Activated T-cell treated with anti-CD3 and anti-CD28 coated beads, Interleukin-2, amount 50 U/mL, for 4 hours (primary cell): Measurements from ENCODE around the gene TMPRSS11F. TPM values are rescaled to one million over a fixed set of nuclear protein-coding genes. Genes with fewer than 3 reads are reported as not detected.
A peak's percentile ranks its signal among the peaks of the same experiment; 100 is the strongest.
"Not testable (repeated sequence)": the region's sequence is repeated elsewhere in the genome, so short reads cannot be mapped to it uniquely, and the experiment has no call there.

ENCODE experiments used
- ATAC-seq, 2 donors: fragments of 200-7000 bp; cut with Tn5 transposase; one replicate each; pipeline ENCODE4 v1.10.0; 2021
- DNase-seq: peaks from one replicate; pipeline ENCODE4 v3.0.0-alpha.2; 2020
- H3K27me3 Mint-ChIP-seq: one replicate; pipeline ENCODE4 v1.8.0; 2021; ENCODE audit warnings: low read depth, mixed read lengths
- H3K36me3 Mint-ChIP-seq: one replicate; pipeline ENCODE4 v1.8.0; 2022; ENCODE audit warnings: mixed read lengths; ENCODE audit not compliant: insufficient read depth
- H3K4me1 Mint-ChIP-seq: one replicate; pipeline ENCODE4 v1.8.0; 2021; ENCODE audit warnings: low read depth, mixed read lengths
- H3K4me3 Mint-ChIP-seq: one replicate; pipeline ENCODE4 v1.8.0; 2021; ENCODE audit warnings: mild to moderate bottlenecking, moderate library complexity, mixed read lengths
- H3K9me3 Mint-ChIP-seq: one replicate; pipeline ENCODE4 v1.8.0; 2021; ENCODE audit warnings: mixed read lengths
- total RNA-seq, 3 donors: library from RNA; stranded (reverse); gene quantifications; one replicate each; pipeline ENCODE4 v1.2.1, GENCODE V29; 2021

TMPRSS11F gene
- total RNA-seq = not detected

GRCh38 chr4:68129793-68130192, at the start of gene TMPRSS11F:
Gene TMPRSS11F, minus strand, starts transcription at chr4:68129869. Its CDS starts 49 bp downstream, at chr4:68129820.
- ATAC-seq (no peak), DNase-seq (no peak)
- H3K36me3 Mint-ChIP-seq = no peaks in the 10 kb centered on the region
- no peak within 1 kb of the TSS for H3K4me3 Mint-ChIP-seq
- H3K9me3 Mint-ChIP-seq = peaks cover 13% of the 10 kb centered on the region
- no peaks in the 10 kb centered on the region for H3K4me1 Mint-ChIP-seq
- no peaks in the 10 kb centered on the region for H3K27me3 Mint-ChIP-seq

DNA sequence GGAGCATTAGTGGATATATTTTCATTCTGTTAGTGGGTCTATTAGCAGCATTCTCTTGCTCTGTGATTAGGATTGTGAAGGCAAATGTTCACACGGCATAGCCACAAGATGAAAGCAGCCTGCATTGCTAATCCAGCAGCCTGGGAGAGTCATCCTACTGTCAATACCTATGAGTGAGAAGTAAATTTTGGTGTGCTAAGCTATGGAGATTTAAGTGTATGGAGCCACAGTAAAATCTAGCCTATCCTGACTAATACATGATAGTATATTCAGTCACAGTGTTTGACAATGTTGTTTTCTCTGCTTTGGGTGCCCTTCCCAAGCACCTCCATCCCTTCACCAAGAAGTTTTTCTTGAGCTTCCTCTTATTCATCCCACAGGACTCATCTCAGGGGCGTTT, 47.2 kb upstream of the TMPRSS11F start:
- no peaks in the 10 kb centered on the region for H3K36me3 Mint-ChIP-seq
- no peak for DNase-seq
- no peaks in the 10 kb centered on the region for H3K9me3 Mint-ChIP-seq
- H3K4me1 Mint-ChIP-seq = no peaks in the 10 kb centered on the region
- H3K27me3 Mint-ChIP-seq = peaks cover 3% of the 10 kb centered on the region
- H3K4me3 Mint-ChIP-seq = no peak overlapping the region
- no peak for ATAC-seq

GRCh38 chr4:68176500-68176899, 46.8 kb upstream of the TMPRSS11F start:
- peaks cover 6% of the 10 kb centered on the region for H3K27me3 Mint-ChIP-seq
- no peaks in the 10 kb centered on the region for H3K9me3 Mint-ChIP-seq
- no peak for DNase-seq
- no peak for ATAC-seq
- H3K4me1 Mint-ChIP-seq = no peaks in the 10 kb centered on the region
- no peaks in the 10 kb centered on the region for H3K36me3 Mint-ChIP-seq
- H3K4me3 Mint-ChIP-seq = no peak overlapping the region

DNA sequence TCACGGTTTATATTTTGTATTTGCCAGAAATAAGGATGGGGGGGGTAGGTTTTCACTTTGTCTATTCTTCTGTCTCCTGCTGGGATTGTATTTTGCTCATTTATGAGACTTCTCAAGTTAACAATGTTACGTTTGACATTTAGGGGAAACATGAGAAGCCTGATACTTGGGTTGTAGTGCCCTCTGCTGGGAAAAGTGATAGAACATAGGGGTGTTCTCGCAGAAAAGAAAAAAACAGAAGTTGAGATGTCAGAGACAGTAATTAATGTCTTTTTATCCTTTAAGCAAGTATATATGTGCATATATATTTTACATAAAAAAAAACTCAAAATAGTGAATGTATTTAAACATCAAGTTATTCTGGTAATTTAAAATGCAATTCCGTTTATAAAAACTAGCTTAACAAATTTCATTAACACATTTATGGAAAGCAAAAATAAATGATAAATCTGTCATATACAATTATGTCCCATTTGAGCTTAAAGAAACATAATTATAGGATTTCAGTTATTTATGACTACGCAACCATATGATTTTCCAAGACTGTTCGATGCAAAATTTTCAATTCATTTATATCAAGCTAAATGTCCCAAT, 46.0 kb upstream of the TMPRSS11F start:
- Mint-ChIP-seq H3K4me3 (no peak overlapping the region), H3K27me3 (peaks cover 6% of the 10 kb centered on the region), H3K36me3 (no peaks in the 10 kb centered on the region), H3K4me1 (no peaks in the 10 kb centered on the region), H3K9me3 (no peaks in the 10 kb centered on the region)
- DNase-seq (no peak), ATAC-seq (no peak)

DNA sequence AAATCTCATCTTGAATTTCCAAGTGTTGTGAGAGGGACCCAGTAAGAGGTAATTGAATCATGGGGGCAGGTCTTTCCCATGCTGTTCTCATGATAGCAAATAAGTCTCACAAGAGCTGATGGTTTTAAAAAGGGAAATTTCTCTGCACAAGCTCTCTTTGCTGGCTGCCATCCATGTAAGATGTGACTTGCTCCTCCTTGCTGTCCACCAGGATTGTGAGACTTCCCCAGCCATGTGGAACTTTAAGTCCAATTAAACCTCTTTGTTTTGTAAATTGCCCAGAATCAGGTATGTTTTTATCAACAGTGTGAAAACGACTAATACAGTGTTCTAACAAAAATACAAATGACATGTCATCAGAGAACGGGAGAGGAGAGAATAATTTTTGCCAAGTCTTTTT, 44.7 kb upstream of the TMPRSS11F start:
- DNase-seq, H3K36me3 Mint-ChIP-seq, H3K9me3 Mint-ChIP-seq, H3K27me3 Mint-ChIP-seq, ATAC-seq, H3K4me3 Mint-ChIP-seq, H3K4me1 Mint-ChIP-seq: not testable (repeated sequence)

DNA sequence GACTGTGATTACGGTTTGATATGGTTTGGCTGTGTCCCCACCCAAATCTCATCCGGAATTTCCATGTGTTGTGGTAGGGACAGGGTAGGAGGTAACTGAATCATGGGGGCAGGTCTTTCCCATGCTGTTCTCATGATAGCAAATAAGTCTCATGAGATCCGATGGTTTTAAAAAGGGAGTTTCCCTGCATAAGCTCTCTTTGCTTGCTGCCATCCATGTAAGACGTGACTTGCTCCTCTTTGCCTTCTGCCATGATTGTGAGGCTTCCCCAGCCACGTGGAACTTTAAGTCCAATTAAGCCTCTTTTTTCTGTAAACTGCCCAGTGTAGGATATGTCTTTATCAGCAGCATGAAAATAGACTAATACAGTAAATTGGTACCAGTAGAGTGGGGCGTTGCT, 42.5 kb upstream of the TMPRSS11F start:
- not testable (repeated sequence) for H3K27me3 Mint-ChIP-seq, DNase-seq, H3K4me3 Mint-ChIP-seq, H3K4me1 Mint-ChIP-seq, H3K9me3 Mint-ChIP-seq, ATAC-seq, H3K36me3 Mint-ChIP-seq

DNA sequence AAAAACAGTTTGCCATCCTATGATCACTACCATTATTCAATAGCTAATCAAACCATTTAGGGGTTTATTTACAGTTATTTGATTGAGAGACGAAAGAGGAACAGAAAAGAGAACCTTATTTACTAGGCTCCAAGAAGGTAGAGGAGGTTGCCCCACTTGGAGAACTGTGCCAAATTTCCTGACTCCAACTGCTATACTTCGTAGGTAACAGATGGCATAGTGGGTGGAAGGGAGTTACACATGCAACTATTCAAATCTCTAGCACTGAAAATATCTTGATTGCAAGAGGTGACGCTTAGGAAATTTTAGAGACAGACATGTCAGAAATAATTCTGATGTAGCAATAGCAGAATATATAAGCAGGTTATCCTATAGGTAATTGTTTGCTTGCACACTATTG, 38.0 kb upstream of the TMPRSS11F start:
- Mint-ChIP-seq H3K36me3 (no peaks in the 10 kb centered on the region), H3K9me3 (no peaks in the 10 kb centered on the region), H3K27me3 (peaks cover 5% of the 10 kb centered on the region), H3K4me1 (no peaks in the 10 kb centered on the region), H3K4me3 (no peak overlapping the region)
- DNase-seq = no peak
- no peak for ATAC-seq

- no peaks in the 10 kb centered on the region for H3K9me3 Mint-ChIP-seq
- no peak for ATAC-seq
These were observed 37.5 kb upstream of the TMPRSS11F start for GRCh38 chr4:68167166-68167565.

GRCh38 chr4:68163754-68164153, 34.1 kb upstream of the TMPRSS11F start:
- Mint-ChIP-seq H3K36me3 (no peaks in the 10 kb centered on the region), H3K9me3 (no peaks in the 10 kb centered on the region), H3K4me1 (no peaks in the 10 kb centered on the region), H3K4me3 (no peak overlapping the region), H3K27me3 (peaks cover 4% of the 10 kb centered on the region)
- DNase-seq (no peak), ATAC-seq (no peak)

More at GRCh38 chr4:68167166-68167565, 37.5 kb upstream of the TMPRSS11F start:
- no peaks in the 10 kb centered on the region for H3K4me1 Mint-ChIP-seq
- no peak overlapping the region for H3K4me3 Mint-ChIP-seq
- DNase-seq = no peak
- no peaks in the 10 kb centered on the region for H3K36me3 Mint-ChIP-seq
- H3K27me3 Mint-ChIP-seq = peaks cover 5% of the 10 kb centered on the region

GRCh38 chr4:68162196-68162595, 32.5 kb upstream of the TMPRSS11F start:
- Mint-ChIP-seq H3K4me3 (no peak overlapping the region), H3K4me1 (no peaks in the 10 kb centered on the region), H3K36me3 (no peaks in the 10 kb centered on the region), H3K9me3 (no peaks in the 10 kb centered on the region), H3K27me3 (peaks cover 4% of the 10 kb centered on the region)
- DNase-seq (no peak), ATAC-seq (no peak)

DNA sequence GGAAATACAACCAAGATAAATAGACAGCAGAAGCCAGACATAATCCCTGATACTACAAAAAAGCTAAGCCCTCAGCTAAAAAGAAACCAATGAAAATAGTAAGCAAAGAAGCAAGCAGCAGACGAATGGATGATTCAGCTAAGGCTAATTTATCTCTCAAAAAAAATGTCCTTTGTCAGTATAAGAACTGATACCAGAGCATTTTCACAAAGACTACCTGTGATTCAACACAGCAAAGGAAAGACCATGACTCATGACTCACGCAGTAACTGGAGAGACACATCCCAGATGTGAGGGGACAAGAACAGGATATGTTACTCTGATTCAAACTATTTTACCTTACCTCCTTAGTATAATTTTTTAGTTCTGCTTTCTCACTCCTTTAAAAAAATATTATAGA, 22.7 kb upstream of the TMPRSS11F start:
- Mint-ChIP-seq H3K4me1 (no peaks in the 10 kb centered on the region), H3K27me3 (peaks cover 4% of the 10 kb centered on the region), H3K36me3 (no peaks in the 10 kb centered on the region), H3K4me3 (no peak overlapping the region), H3K9me3 (no peaks in the 10 kb centered on the region)
- DNase-seq = no peak
- ATAC-seq = peak; percentile 27 to 48

- no peak for DNase-seq
- Mint-ChIP-seq H3K4me3 (no peak overlapping the region), H3K36me3 (no peaks in the 10 kb centered on the region), H3K27me3 (peaks cover 7% of the 10 kb centered on the region), H3K9me3 (no peaks in the 10 kb centered on the region), H3K4me1 (no peaks in the 10 kb centered on the region)
- ATAC-seq = no peak
These were observed 19.4 kb upstream of the TMPRSS11F start for GRCh38 chr4:68148800-68149685.

- peaks cover 7% of the 10 kb centered on the region for H3K27me3 Mint-ChIP-seq
- no peak overlapping the region for H3K4me3 Mint-ChIP-seq
- H3K4me1 Mint-ChIP-seq = no peaks in the 10 kb centered on the region
- DNase-seq (no peak), ATAC-seq (no peak)
- no peaks in the 10 kb centered on the region for H3K36me3 Mint-ChIP-seq
- H3K9me3 Mint-ChIP-seq = no peaks in the 10 kb centered on the region
These were observed 17.4 kb upstream of the TMPRSS11F start for GRCh38 chr4:68147079-68147478.

- Mint-ChIP-seq H3K9me3 (no peaks in the 10 kb centered on the region), H3K4me3 (no peak overlapping the region), H3K27me3 (peaks cover 7% of the 10 kb centered on the region), H3K4me1 (no peaks in the 10 kb centered on the region), H3K36me3 (no peaks in the 10 kb centered on the region)
- no peak for ATAC-seq
- no peak for DNase-seq
These were observed 15.6 kb upstream of the TMPRSS11F start for GRCh38 chr4:68145261-68145660.

GRCh38 chr4:68141852-68142251, 12.2 kb upstream of the TMPRSS11F start:
- no peak for ATAC-seq
- no peaks in the 10 kb centered on the region for H3K36me3 Mint-ChIP-seq
- H3K27me3 Mint-ChIP-seq = peaks cover 3% of the 10 kb centered on the region
- H3K9me3 Mint-ChIP-seq = no peaks in the 10 kb centered on the region
- no peak overlapping the region for H3K4me3 Mint-ChIP-seq
- DNase-seq = no peak
- no peaks in the 10 kb centered on the region for H3K4me1 Mint-ChIP-seq
